ENCODE measurements around the gene ENTREP3. TPM values are rescaled to one million over a fixed set of nuclear protein-coding genes. Genes with fewer than 3 reads are reported as not detected.
"Not testable (repeated sequence)": the region's sequence is repeated elsewhere in the genome, so short reads cannot be mapped to it uniquely, and the experiment has no call there.

ENTREP3 gene
- total RNA-seq, 1 experiment from 2014 or later: 69.9 TPM

DNA sequence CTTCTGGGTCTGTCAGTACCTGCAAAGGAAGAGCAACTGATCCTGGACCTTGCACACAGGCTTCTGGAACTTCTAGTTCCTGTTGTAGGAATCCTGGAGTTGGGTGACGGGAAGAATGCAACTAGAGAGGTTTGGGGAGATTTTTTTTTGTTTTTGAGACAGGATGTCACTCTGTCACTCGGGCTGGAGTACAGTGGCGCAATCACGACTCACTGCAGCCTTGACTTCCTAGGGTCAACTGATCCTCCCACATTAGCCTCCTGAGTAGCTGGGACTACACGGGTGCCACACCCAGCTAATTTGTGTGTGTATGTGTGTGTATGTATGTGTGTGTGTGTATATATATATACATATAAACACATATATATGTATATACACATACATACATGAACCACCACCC is 18.8 kb downstream of the ENTREP3 start:
- CTCF ChIA-PET: no interaction called here
- no peak for DNase-seq (ENCODE audit: low read depth, low spot score)
- RAD21 ChIA-PET (ENCODE audit: low non-redundant PET in 1 of 2, low total read pairs in 2 of 2, uncharacterized antibody in 2 of 2, unreplicated experiment in 2 of 2): no interaction called here
- POLR2A ChIA-PET: no interaction called here
- H3K79me2 ChIP-seq (ENCODE audit: insufficient read depth, low read length): no peaks in the 10 kb centered on the region
- H3K9me2 ChIP-seq (ENCODE audit: insufficient read depth): no peaks in the 10 kb centered on the region
- H3K36me3 ChIP-seq (ENCODE audit: control insufficient read depth in 1 of 2, insufficient read depth in 2 of 2, low read length in 2 of 2): no peaks in the 10 kb centered on the region
- H3K4me3 ChIP-seq (replicated peaks in 1 of 2; ENCODE audit: low read depth in 1 of 2, low read length in 2 of 2): no peak overlapping the region
- TF ChIP-seq ZNF274 (IDR thresholded peaks at IDR 0.05; ENCODE audit: low read depth, low read length) (no peak), YY1 (IDR thresholded peaks at IDR 0.05; ENCODE audit: extremely low read depth, insufficient replicate concordance, low read depth, low read length) (no peak), SIN3A (IDR thresholded peaks at IDR 0.05; ENCODE audit: low read depth) (no peak), MAX (IDR thresholded peaks at IDR 0.05) (no peak), SP1 (IDR thresholded peaks at IDR 0.05; ENCODE audit: low read depth) (no peak), EZH2phosphoT487 (IDR thresholded peaks at IDR 0.05; ENCODE audit: borderline replicate concordance) (no peak), EZH2 (IDR thresholded peaks at IDR 0.05) (no peak), POLR2AphosphoS5 (IDR thresholded peaks at IDR 0.05; ENCODE audit: low read depth, low read length) (no peak), POLR2A (IDR thresholded peaks at IDR 0.05; ENCODE audit: borderline replicate concordance, extremely low read depth, insufficient read depth, insufficient read length) (no peak), TCF7L2 (IDR thresholded peaks at IDR 0.05; ENCODE audit: borderline replicate concordance, extremely low read depth, insufficient read depth, insufficient read length) (no peak), RAD21 (IDR thresholded peaks at IDR 0.05; ENCODE audit: low read depth) (no peak), JUND (IDR thresholded peaks at IDR 0.05) (no peak)
- TF ChIP-seq, protein P1, sequence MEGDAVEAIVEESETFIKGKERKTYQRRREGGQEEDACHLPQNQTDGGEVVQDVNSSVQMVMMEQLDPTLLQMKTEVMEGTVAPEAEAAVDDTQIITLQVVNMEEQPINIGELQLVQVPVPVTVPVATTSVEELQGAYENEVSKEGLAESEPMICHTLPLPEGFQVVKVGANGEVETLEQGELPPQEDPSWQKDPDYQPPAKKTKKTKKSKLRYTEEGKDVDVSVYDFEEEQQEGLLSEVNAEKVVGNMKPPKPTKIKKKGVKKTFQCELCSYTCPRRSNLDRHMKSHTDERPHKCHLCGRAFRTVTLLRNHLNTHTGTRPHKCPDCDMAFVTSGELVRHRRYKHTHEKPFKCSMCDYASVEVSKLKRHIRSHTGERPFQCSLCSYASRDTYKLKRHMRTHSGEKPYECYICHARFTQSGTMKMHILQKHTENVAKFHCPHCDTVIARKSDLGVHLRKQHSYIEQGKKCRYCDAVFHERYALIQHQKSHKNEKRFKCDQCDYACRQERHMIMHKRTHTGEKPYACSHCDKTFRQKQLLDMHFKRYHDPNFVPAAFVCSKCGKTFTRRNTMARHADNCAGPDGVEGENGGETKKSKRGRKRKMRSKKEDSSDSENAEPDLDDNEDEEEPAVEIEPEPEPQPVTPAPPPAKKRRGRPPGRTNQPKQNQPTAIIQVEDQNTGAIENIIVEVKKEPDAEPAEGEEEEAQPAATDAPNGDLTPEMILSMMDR (IDR thresholded peaks at IDR 0.05 in 2 of 3, conservative IDR thresholded peaks at IDR 0.05 in 1 of 3; ENCODE audit: borderline replicate concordance in 1 of 3, insufficient read depth in 1 of 3, low read depth in 2 of 3, low read length in 2 of 3): no peak
- TF ChIP-seq, protein P2, sequence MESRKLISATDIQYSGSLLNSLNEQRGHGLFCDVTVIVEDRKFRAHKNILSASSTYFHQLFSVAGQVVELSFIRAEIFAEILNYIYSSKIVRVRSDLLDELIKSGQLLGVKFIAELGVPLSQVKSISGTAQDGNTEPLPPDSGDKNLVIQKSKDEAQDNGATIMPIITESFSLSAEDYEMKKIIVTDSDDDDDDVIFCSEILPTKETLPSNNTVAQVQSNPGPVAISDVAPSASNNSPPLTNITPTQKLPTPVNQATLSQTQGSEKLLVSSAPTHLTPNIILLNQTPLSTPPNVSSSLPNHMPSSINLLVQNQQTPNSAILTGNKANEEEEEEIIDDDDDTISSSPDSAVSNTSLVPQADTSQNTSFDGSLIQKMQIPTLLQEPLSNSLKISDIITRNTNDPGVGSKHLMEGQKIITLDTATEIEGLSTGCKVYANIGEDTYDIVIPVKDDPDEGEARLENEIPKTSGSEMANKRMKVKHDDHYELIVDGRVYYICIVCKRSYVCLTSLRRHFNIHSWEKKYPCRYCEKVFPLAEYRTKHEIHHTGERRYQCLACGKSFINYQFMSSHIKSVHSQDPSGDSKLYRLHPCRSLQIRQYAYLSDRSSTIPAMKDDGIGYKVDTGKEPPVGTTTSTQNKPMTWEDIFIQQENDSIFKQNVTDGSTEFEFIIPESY (IDR thresholded peaks at IDR 0.05; ENCODE audit: extremely low read depth, insufficient replicate concordance, low read length): no peak
- peaks cover 3 to 8% of the 10 kb centered on the region in 2 experiments; a peak in 3 of 4 replicates for H3K4me1 ChIP-seq (ENCODE audit: control insufficient read depth in 1 of 2, insufficient read depth in 2 of 2, low read length in 2 of 2)
- H3K27ac ChIP-seq (ENCODE audit: low read depth, low read length): no peak overlapping the region
- H4K20me1 ChIP-seq (ENCODE audit: insufficient read depth): no peaks in the 10 kb centered on the region
- H3K9ac ChIP-seq (ENCODE audit: low read length): no peak overlapping the region
- H2AFZ ChIP-seq (ENCODE audit: low read depth, low read length, poor library complexity, severe bottlenecking): no peak overlapping the region
- intact Hi-C loops (cut with micrococcal nuclease): no loop called here
- H3K4me2 ChIP-seq (ENCODE audit: low read length): no peak overlapping the region
- BruUV-seq (replicated peaks): no TSS peak
- H3K9me3 ChIP-seq (ENCODE audit: control insufficient read depth in 1 of 2, insufficient read depth in 1 of 2, low read depth in 1 of 2, low read length in 2 of 2): no peaks in the 10 kb centered on the region
- no peaks in the 10 kb centered on the region for H3K27me3 ChIP-seq (ENCODE audit: insufficient read depth, low read length)
- ATAC-seq: no peak

GRCh38 chr1:155235375-155235774 is 19.9 kb downstream of the ENTREP3 start:
- H3K9ac ChIP-seq (ENCODE audit: low read length); intact Hi-C loops (cut with micrococcal nuclease); BruUV-seq (replicated peaks); H3K27me3 ChIP-seq (ENCODE audit: insufficient read depth, low read length); H3K79me2 ChIP-seq (ENCODE audit: insufficient read depth, low read length); ATAC-seq; H3K27ac ChIP-seq (ENCODE audit: low read depth, low read length); H3K4me3 ChIP-seq (replicated peaks in 1 of 2; ENCODE audit: low read depth in 1 of 2, low read length in 2 of 2); DNase-seq (ENCODE audit: low read depth, low spot score); H4K20me1 ChIP-seq (ENCODE audit: insufficient read depth); H3K4me2 ChIP-seq (ENCODE audit: low read length); H2AFZ ChIP-seq (ENCODE audit: low read depth, low read length, poor library complexity, severe bottlenecking); H3K4me1 ChIP-seq (ENCODE audit: control insufficient read depth in 1 of 2, insufficient read depth in 2 of 2, low read length in 2 of 2); POLR2A ChIA-PET; H3K9me2 ChIP-seq (ENCODE audit: insufficient read depth); H3K36me3 ChIP-seq (ENCODE audit: control insufficient read depth in 1 of 2, insufficient read depth in 2 of 2, low read length in 2 of 2); CTCF ChIA-PET; RAD21 ChIA-PET (ENCODE audit: low non-redundant PET in 1 of 2, low total read pairs in 2 of 2, uncharacterized antibody in 2 of 2, unreplicated experiment in 2 of 2); H3K9me3 ChIP-seq (ENCODE audit: control insufficient read depth in 1 of 2, insufficient read depth in 1 of 2, low read depth in 1 of 2, low read length in 2 of 2): not testable (repeated sequence)

All from HCT116 (cell line).